HepG2 (cell line): ENCODE data around the gene ACSM2B. TPM values are rescaled to one million over a fixed set of nuclear protein-coding genes. Genes with fewer than 3 reads are reported as not detected.

ENCODE experiments used
- CENPX ChIP-seq: sonication (generic); formaldehyde crosslinking; IDR thresholded peaks from 2 replicates; pipeline ENCODE4 v1.9.0; 2021; ENCODE audit warnings: mild to moderate bottlenecking, missing genetic modification reagents, moderate library complexity
- ERF ChIP-seq: IDR thresholded peaks from 2 replicates; pipeline ENCODE4 v1.6.1; 2018; ENCODE audit warnings: missing biosample characterization, missing genetic modification reagents
- GLMP ChIP-seq: sonication (generic); formaldehyde crosslinking; IDR thresholded peaks from 2 replicates; pipeline ENCODE4 v1.9.0; 2021; ENCODE audit warnings: missing genetic modification reagents, mild to moderate bottlenecking, borderline replicate concordance
- MEIS1 ChIP-seq: sonication (generic); formaldehyde crosslinking; IDR thresholded peaks from 2 replicates; pipeline ENCODE4 v1.9.0; 2021; ENCODE audit warnings: mild to moderate bottlenecking, missing genetic modification reagents, moderate library complexity, borderline replicate concordance
- MXI1 ChIP-seq: IDR thresholded peaks from 3 replicates; pipeline ENCODE4 v1.6.1; 2012; ENCODE audit warnings: low read depth, low read length, inconsistent platforms, borderline replicate concordance
- NFAT5 ChIP-seq: sonication (generic); formaldehyde crosslinking; IDR thresholded peaks from 2 replicates; pipeline ENCODE4 v1.4.0; 2020; ENCODE audit warnings: missing genetic modification reagents
- PBX2 ChIP-seq: IDR thresholded peaks from 2 replicates; pipeline ENCODE4 v1.6.1; 2016; ENCODE audit warnings: control low read depth
- PHF20 ChIP-seq: sonication (generic); formaldehyde crosslinking; IDR thresholded peaks from 2 replicates; pipeline ENCODE4 v1.5.0; 2020; ENCODE audit warnings: mild to moderate bottlenecking, missing genetic modification reagents
- YY1 ChIP-seq: IDR thresholded peaks from 2 replicates; pipeline ENCODE4 v1.6.1; 2011; ENCODE audit warnings: low read length, low read depth, moderate library complexity, mild to moderate bottlenecking; ENCODE audit not compliant: insufficient read depth, insufficient replicate concordance
- ZBTB44 ChIP-seq: sonication (generic); formaldehyde crosslinking; IDR thresholded peaks from 2 replicates; pipeline ENCODE4 v1.4.0; 2020; ENCODE audit warnings: missing genetic modification reagents
- ZGPAT ChIP-seq: IDR thresholded peaks from 2 replicates; pipeline ENCODE4 v1.6.1; 2016; ENCODE audit warnings: mild to moderate bottlenecking
- ZNF260 ChIP-seq: sonication (generic); formaldehyde crosslinking; IDR thresholded peaks from 2 replicates; pipeline ENCODE4 v1.4.0; 2020; ENCODE audit warnings: missing genetic modification reagents, low read depth, mild to moderate bottlenecking, borderline replicate concordance
- ZNF441 ChIP-seq: sonication (generic); formaldehyde crosslinking; IDR thresholded peaks from 2 replicates; pipeline ENCODE4 v1.7.0; 2021; ENCODE audit warnings: missing genetic modification reagents, borderline replicate concordance
- ZNF512B ChIP-seq: sonication (generic); formaldehyde crosslinking; IDR thresholded peaks from 2 replicates; pipeline ENCODE4 v1.5.1; 2020; ENCODE audit warnings: missing genetic modification reagents, mild to moderate bottlenecking, borderline replicate concordance
- ZNF564 ChIP-seq: sonication (generic); formaldehyde crosslinking; IDR thresholded peaks from 2 replicates; pipeline ENCODE4 v1.8.1; 2023; ENCODE audit warnings: mild to moderate bottlenecking, missing genetic modification reagents
- ZZZ3 ChIP-seq: sonication (generic); formaldehyde crosslinking; IDR thresholded peaks from 2 replicates; pipeline ENCODE4 v1.4.0; 2020; ENCODE audit warnings: missing genetic modification reagents, mild to moderate bottlenecking, borderline replicate concordance
- polyA plus RNA-seq, 8 experiments: library from polyadenylated mRNA; depleted of rRNA in 3 of 8; stranded (reverse) in 7 of 8; unstranded in 1 of 8; fragments of >200 nt; fragmentation: Illumina TruSeq in 4 of 8; extraction: Trizol in 4 of 8; gene quantifications; 2 replicates each; pipeline versions ENCODE4 v1.2.1 to v1.2.3, GENCODE V29; 2011 to 2016; ENCODE audit warnings: low read depth in 4 of 8, missing spikeins in 1 of 8, mixed read lengths in 1 of 8; ENCODE audit not compliant: insufficient read depth in 1 of 8
- total RNA-seq, 5 experiments: library from RNA; depleted of rRNA; stranded (reverse); fragments of >200 nt; fragmentation: Illumina TruSeq; extraction: Trizol; gene quantifications; 2 replicates each; pipeline ENCODE4 v1.2.3, GENCODE V29; 2016; ENCODE audit warnings: low read depth in 1 of 5

Gene ACSM2B
- total and polyA plus RNA-seq, 2 of the 13 experiments (the other 11 are each of a cell fraction or from before 2014, with no cell fraction given): 22.9 to 34.0 TPM

GRCh38 chr16:20538181-20538580, 38.0 kb downstream of the ACSM2B start (continued):
- no peak for TF ChIP-seq NFAT5 (CRISPR knock-in tag)
- TF ChIP-seq ZZZ3 (CRISPR knock-in tag): no peak
- no peak for TF ChIP-seq MXI1
- TF ChIP-seq CENPX: no peak
- TF ChIP-seq MEIS1: no peak
- TF ChIP-seq ZNF260: no peak
- no peak for TF ChIP-seq ZNF512B (CRISPR knock-in tag)
- TF ChIP-seq ZNF441 (CRISPR knock-in tag): no peak
- TF ChIP-seq ZGPAT: 0 out of 2 replicates have a peak, but pooled peaks have one; percentile 49
- no peak for TF ChIP-seq ZBTB44 (CRISPR knock-in tag)
- no peak for TF ChIP-seq GLMP
- no peak for TF ChIP-seq ZNF564
- no peak for TF ChIP-seq PBX2 (CRISPR knock-in tag)
- TF ChIP-seq YY1: no peak
- no peak for TF ChIP-seq PHF20 (CRISPR knock-in tag)
- TF ChIP-seq ERF: 0 out of 2 replicates have a peak, but pooled peaks have one; percentile 34
